T47D (cell line): ENCODE results near the gene EEF1E1.
"Not testable (repeated sequence)": the region's sequence is repeated elsewhere in the genome, so short reads cannot be mapped to it uniquely, and the experiment has no call there.

Experiments
- DNase-seq, 2 experiments: peaks; one replicate each; pipeline versions ENCODE4 v3.0.0 to v3.0.0-alpha.2; 2011 to 2012; ENCODE audit warnings: low read depth in 1 of 2, low spot score in 1 of 2
- JUND ChIP-seq: IDR thresholded peaks from 2 replicates; pipeline ENCODE4 v1.6.1; 2012; ENCODE audit warnings: low read depth
- in situ Hi-C: cut with HindIII; loops from 2 replicates; pipeline ENCODE4 v1.10.0; 2016; ENCODE audit warnings: low sequenced_read_pairs, low pct_unique_long_range_greater_than_20kb

Gene EEF1E1

DNA sequence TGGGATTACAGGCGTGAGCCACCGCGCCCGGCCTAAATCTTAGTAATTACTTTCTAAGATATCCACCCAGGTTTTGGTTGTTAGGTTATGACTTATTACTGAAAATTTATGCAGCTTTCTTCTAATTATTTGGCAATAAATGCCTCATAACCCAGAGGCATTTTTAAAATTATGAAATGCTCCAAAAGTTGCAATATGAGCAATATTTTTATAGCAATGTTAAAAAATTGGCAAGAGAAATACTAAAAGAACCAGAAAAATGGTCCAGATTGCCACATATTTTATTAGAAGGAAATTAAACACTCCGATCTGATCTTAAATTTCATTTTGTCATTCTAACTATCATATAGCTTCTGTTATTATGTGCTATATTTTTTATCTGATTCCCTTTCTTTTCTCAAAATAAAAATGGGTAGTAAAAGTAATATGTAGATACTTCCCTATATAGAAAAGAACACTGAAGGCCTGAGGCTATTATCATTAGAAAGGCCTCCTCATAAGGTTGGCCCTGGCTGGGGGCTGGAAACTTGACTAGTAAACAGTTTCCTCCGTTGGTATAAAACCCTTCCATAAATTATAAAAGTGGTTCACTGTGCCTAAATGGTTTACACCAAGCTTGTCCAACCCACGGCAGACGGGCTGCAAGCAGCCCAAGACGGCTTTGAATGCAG is 60.3 kb downstream of the EEF1E1 start:
- in situ Hi-C loops: no loop called here
- no peak for DNase-seq
- no peak for TF ChIP-seq JUND

DNA sequence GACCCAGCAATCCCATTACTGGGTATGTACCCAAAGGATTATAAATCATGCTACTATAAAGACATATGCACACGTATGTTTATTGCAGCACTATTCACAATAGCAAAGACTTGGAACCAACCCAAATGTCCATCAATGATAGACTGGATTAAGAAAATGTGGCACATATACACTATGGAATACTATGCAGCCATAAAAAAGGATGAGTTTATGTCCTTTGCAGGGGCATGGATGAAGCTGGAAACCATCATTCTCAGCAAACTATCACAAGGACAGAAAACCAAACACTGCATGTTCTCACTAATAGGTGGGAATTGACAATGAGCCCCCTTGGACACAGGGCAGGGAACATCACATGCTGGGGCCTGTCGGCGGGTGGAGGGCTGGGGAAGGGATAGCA is 68.2 kb downstream of the EEF1E1 start:
- in situ Hi-C loops, DNase-seq: not testable (repeated sequence)

DNA sequence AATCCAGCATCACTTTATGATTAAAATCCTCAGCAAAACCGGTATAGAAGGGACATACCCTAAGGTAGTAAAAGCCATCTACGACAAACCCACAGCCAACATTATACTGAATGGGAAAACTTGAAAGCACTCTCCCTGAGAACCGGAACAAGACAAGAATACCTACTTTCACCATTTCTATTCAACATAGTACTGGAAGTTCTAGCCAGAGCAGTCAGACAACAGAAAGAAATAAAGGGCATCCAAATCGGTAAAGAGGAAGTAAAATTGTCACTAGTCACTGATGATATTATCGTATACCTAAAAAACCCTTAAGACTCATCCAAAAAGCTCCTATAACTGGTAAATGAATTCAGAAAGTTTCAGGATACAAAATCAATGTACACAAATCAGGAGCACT is 71.4 kb downstream of the EEF1E1 start:
- DNase-seq: no peak
- TF ChIP-seq JUND: no peak
- in situ Hi-C loops: no loop called here
